Cardiac septum (tissue), 1 donor: ENCODE results near the gene FNDC3B. TPM values are rescaled to one million over a fixed set of nuclear protein-coding genes. Genes with fewer than 3 reads are reported as not detected.

Source experiments
- DNase-seq: peaks from one replicate; pipeline ENCODE4 v3.0.0-alpha.2; 2020; ENCODE audit warnings: low spot score
- intact Hi-C: fragments of 100-400 bp; cut with DNase I; formaldehyde crosslinking; loops from one replicate; pipeline ENCODE4 v1.14.0; 2022
- total RNA-seq: library from RNA; stranded (reverse); fragmentation: NEBNext Ultra II Directional; extraction: Animal tissue kit (Norgen Biotek cat#: 25700); gene quantifications from one replicate; pipeline ENCODE4 v1.2.1, GENCODE V29; 2021
- donor health status: DM: no; HTN: no; CAD: no.

FNDC3B gene
- total RNA-seq, 1 donor from 2014 or later, result 139 TPM

GRCh38 chr3:172275586-172275985 lies 236.2 kb downstream of the FNDC3B start:
- intact Hi-C loops, result no loop called here
- no peak for DNase-seq

GRCh38 chr3:172276103-172276502 lies 236.7 kb downstream of the FNDC3B start:
- intact Hi-C loops, result no loop called here

GRCh38 chr3:172277151-172277652 lies 237.8 kb downstream of the FNDC3B start:
- intact Hi-C loops, result no loop called here
- no peak for DNase-seq

More at GRCh38 chr3:172276103-172276502, 236.7 kb downstream of the FNDC3B start:
- no peak for DNase-seq

GRCh38 chr3:172279191-172279640 lies 239.8 kb downstream of the FNDC3B start:
- intact Hi-C loops, result no loop called here
- DNase-seq, result no peak

GRCh38 chr3:172279974-172280373 lies 240.6 kb downstream of the FNDC3B start:
- intact Hi-C loops, result loop anchor here (10.0 kb wide), 1 partner anchor 635 kb away; no protein-coding TSS in a partner anchor
- DNase-seq, result no peak

- intact Hi-C loops, result loop anchor here (10.0 kb wide), 1 partner anchor 636 kb away; no protein-coding TSS in a partner anchor
These were observed 241.2 kb downstream of the FNDC3B start for GRCh38 chr3:172280406-172281051.

GRCh38 chr3:172281884-172282283 lies 242.5 kb downstream of the FNDC3B start:
- intact Hi-C loops, result loop anchor here (10.0 kb wide), 1 partner anchor 637 kb away; no protein-coding TSS in a partner anchor
- no peak for DNase-seq

More at GRCh38 chr3:172280406-172281051, 241.2 kb downstream of the FNDC3B start:
- DNase-seq, result no peak

- intact Hi-C loops, result loop anchor here (10.0 kb wide), 1 partner anchor 638 kb away; no protein-coding TSS in a partner anchor
- DNase-seq, result no peak
These were observed 243.5 kb downstream of the FNDC3B start for GRCh38 chr3:172282850-172283249.

- DNase-seq, result no peak
- intact Hi-C loops, result loop anchor here (10.0 kb wide), 1 partner anchor 639 kb away; no protein-coding TSS in a partner anchor
These were observed 244.5 kb downstream of the FNDC3B start for GRCh38 chr3:172283841-172284357.

- DNase-seq, result no peak
- intact Hi-C loops, result loop anchor here (5.0 to 10.0 kb wide), 3 partner anchors 84 to 641 kb away; no protein-coding TSS in a partner anchor
These were observed 246.5 kb downstream of the FNDC3B start for GRCh38 chr3:172285844-172286243.

- intact Hi-C loops, result loop anchor here (5.0 to 10.0 kb wide), 3 partner anchors 84 to 642 kb away; no protein-coding TSS in a partner anchor
These were observed 247.3 kb downstream of the FNDC3B start for GRCh38 chr3:172286548-172287148.

GRCh38 chr3:172287937-172288477 lies 248.6 kb downstream of the FNDC3B start:
- intact Hi-C loops, result loop anchor here (2.0 to 10.0 kb wide), 4 partner anchors 31 to 643 kb away; no protein-coding TSS in a partner anchor
- DNase-seq, result no peak

More at GRCh38 chr3:172286548-172287148, 247.3 kb downstream of the FNDC3B start:
- DNase-seq, result no peak

GRCh38 chr3:172288651-172289050 lies 249.3 kb downstream of the FNDC3B start:
- DNase-seq, result no peak
- intact Hi-C loops, result loop anchor here (2.0 to 10.0 kb wide), 4 partner anchors 30 to 644 kb away; no protein-coding TSS in a partner anchor

- DNase-seq, result peak; percentile 83
- intact Hi-C loops, result loop anchor here (2.0 to 10.0 kb wide), 4 partner anchors 29 to 645 kb away; no protein-coding TSS in a partner anchor
These were observed 250.2 kb downstream of the FNDC3B start for GRCh38 chr3:172289583-172289982.

- intact Hi-C loops, result no loop called here
- DNase-seq, result no peak
These were observed 251.1 kb downstream of the FNDC3B start for GRCh38 chr3:172290457-172290856.

- no peak for DNase-seq
- intact Hi-C loops, result no loop called here
These were observed 252.3 kb downstream of the FNDC3B start for GRCh38 chr3:172291650-172292049.

GRCh38 chr3:172292422-172292821 lies 253.0 kb downstream of the FNDC3B start:
- intact Hi-C loops, result no loop called here
- DNase-seq, result no peak

GRCh38 chr3:172293093-172293492 lies 253.7 kb downstream of the FNDC3B start:
- no peak for DNase-seq
- intact Hi-C loops, result no loop called here

- intact Hi-C loops, result no loop called here
- DNase-seq, result no peak
These were observed 254.9 kb downstream of the FNDC3B start for GRCh38 chr3:172294223-172294806.
